ENCODE measurements around the gene TRIM68.

The TRIM68 gene

DNA sequence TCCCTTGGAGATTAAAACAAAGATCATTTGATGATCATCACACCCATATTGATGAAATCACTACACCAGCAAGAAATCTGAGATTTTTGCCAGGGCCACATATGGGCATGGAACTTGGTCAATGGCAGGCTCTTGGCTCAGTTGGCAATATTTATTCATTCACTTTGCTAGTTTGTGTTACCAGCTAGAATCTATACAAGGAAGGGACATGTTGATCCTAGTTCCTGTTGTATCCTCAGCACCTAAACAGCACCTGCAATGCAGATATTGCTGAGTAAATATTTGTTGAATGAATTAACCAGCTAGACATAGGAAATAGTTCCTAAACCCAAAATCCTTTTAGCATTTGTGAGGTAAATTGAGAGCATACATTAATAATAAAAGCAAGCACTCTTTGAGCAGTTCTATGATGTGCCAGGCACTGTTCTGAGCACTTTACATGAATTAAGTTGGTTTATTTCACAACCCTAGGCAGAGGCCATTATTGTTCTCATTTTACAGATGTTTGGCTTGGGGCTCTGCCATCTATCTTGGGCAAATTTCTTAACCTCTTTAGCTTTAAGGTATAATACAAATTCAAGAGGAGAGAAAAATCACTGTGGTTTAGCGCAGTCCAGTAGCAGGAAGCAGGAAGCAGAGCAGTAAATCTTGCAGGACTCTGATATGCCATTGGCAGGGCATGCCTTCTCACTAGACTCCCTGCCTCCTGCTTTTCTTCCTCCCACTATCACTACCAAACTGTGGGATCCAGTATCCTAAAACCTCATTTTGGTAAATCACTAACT lies 1.6 kb downstream of the TRIM68 start:
- TF ChIP-seq, protein P1, sequence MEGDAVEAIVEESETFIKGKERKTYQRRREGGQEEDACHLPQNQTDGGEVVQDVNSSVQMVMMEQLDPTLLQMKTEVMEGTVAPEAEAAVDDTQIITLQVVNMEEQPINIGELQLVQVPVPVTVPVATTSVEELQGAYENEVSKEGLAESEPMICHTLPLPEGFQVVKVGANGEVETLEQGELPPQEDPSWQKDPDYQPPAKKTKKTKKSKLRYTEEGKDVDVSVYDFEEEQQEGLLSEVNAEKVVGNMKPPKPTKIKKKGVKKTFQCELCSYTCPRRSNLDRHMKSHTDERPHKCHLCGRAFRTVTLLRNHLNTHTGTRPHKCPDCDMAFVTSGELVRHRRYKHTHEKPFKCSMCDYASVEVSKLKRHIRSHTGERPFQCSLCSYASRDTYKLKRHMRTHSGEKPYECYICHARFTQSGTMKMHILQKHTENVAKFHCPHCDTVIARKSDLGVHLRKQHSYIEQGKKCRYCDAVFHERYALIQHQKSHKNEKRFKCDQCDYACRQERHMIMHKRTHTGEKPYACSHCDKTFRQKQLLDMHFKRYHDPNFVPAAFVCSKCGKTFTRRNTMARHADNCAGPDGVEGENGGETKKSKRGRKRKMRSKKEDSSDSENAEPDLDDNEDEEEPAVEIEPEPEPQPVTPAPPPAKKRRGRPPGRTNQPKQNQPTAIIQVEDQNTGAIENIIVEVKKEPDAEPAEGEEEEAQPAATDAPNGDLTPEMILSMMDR (IDR thresholded peaks at IDR 0.05; ENCODE audit: borderline replicate concordance, insufficient read depth, low read depth, low read length), result no peak
- no peak overlapping the region for H3K4me3 ChIP-seq (ENCODE audit: low read depth, low read length)

DNA sequence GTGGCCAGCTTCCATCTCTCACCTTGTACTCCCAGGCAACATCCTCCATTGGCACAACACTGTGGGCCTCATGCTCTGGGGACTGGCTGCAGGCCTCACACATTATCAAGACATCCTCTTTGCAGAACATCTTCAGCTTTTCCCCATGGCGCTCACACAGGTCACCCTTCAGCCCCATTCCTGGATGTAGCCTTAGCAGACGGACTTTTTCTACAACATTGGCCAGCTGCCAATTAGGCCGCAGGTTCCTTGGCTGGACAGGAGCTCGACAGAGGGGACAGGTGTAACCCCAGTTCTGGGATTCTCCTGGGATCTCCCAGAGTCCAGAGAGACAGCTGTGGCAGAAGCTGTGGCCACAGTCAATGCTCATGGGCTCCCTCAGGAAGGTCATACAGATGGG lies 3.0 kb downstream of the TRIM68 start:
- no peak overlapping the region for H3K4me3 ChIP-seq (ENCODE audit: low read depth, low read length)
- TF ChIP-seq, protein P1 (IDR thresholded peaks at IDR 0.05; ENCODE audit: borderline replicate concordance, insufficient read depth, low read depth, low read length), result no peak

DNA sequence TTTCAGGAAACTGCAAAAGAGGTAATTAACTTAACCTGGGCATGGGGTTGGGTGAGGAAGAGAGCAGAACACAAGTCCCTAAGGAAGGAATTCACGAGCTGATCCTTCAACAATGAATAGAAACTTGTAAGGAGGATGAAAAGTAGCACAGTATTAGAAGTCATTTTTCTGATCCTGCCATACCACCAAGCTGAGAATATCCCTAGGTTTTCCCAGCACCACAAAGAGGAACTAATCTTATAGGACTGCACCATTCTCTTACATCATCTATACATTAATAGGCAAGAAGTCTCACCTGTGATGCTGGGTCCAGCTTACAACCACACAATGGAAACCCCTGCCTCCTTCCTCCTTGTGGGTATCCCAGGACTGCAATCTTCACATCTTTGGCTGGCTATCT lies 14.3 kb downstream of the TRIM68 start, which contains the start of gene OR52I1:
Gene OR52I1, plus strand, starts transcription at position 301 of the 400 bp plus-strand sequence. Its CDS starts 0 bp downstream, at position 301.
- TF ChIP-seq, protein P1 (IDR thresholded peaks at IDR 0.05; ENCODE audit: borderline replicate concordance, insufficient read depth, low read depth, low read length), result no peak
- H3K4me3 ChIP-seq (ENCODE audit: low read depth, low read length), result no peak within 1 kb of the TSS

DNA sequence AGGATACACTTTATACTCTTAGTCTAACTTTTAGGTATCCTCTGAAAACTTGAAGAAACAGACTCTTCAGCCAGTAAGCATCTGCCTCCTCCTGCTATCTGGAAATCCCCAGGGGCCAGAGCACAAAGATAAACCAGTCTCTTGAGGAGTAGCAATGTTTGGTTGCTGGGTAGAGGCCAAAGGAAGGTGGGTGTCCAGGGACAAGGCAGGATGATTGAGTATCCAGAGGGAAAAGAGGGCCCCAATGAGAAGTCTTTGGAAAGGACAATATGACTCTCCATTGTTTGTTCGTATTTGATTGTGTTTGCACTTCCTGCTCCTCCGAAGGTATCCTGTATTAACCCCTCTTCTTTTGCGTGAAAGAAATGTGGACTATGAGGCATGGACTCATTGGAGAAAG lies 19.0 kb downstream of the TRIM68 start:
- H3K4me3 ChIP-seq (ENCODE audit: low read depth, low read length), result no peak overlapping the region
- TF ChIP-seq, protein P1 (IDR thresholded peaks at IDR 0.05; ENCODE audit: borderline replicate concordance, insufficient read depth, low read depth, low read length), result no peak

DNA sequence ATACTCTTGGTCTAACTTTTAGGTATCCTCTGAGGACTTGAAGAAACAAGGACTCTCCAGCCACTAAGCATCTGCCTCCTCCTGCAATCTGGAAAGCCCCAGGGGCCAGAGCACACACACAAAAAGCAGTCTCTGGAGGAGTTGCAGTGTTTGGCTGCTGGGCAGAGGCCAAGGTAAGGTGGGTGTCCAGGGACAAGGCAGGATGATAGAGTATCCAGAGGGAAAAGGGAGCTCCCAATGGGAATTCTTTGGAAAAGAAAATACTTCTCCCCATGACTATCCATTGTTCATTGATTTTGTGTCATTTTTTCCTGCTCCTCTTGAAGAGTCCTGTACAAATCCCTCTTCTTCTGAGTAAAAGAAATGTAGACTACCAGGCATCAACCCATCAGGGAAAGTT lies 26.6 kb downstream of the TRIM68 start, which contains the start of gene OR52I2:
Gene OR52I2, plus strand, starts transcription at position 301 of the 400 bp plus-strand sequence.
- TF ChIP-seq, protein P1 (IDR thresholded peaks at IDR 0.05; ENCODE audit: borderline replicate concordance, insufficient read depth, low read depth, low read length), result no peak
- no peak within 1 kb of the TSS for H3K4me3 ChIP-seq (ENCODE audit: low read depth, low read length)

DNA sequence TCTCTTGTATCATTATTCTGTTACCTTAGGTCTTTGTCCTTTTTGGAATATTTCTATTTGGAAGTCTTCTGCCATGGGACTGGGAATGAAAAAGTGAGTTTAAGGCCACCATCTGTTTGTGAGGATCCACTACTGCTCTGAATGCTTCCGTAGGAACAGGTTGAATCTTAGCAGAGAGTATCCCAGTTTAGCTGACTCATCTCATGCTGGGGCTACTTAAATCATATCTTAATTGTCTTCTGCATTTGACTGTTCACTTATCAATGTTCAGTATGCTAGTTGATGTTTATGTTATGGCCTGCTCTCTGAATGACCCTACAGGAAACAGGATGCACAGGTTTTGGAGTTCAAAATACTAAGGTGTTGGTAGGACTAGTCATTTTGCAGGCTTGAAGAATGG lies 27.9 kb downstream of the TRIM68 start:
- H3K4me3 ChIP-seq (ENCODE audit: low read depth, low read length), result no peak overlapping the region
- TF ChIP-seq, protein P1 (IDR thresholded peaks at IDR 0.05; ENCODE audit: borderline replicate concordance, insufficient read depth, low read depth, low read length), result no peak

DNA sequence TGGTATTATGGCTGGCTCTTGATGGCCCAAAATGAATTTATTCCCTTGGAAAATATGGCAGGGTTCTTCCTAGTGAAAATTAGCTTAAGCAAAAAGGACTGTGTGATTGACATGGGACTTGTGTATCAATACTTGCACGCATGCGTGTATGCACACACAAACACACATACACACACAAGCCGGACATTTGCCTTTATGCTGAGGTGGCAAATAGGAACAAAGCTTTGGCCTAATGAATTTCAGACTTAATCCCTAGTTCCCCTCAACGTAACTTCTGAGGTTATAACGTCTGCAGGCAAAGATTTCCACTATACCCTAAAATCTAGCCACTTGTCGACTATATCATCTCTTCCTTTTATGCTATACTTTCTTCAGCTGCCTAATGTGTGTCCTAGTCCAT lies 29.4 kb downstream of the TRIM68 start:
- TF ChIP-seq, protein P1 (IDR thresholded peaks at IDR 0.05; ENCODE audit: borderline replicate concordance, insufficient read depth, low read depth, low read length), result no peak
- no peak overlapping the region for H3K4me3 ChIP-seq (ENCODE audit: low read depth, low read length)

Data from GM12875 (cell line).